Measurements from ENCODE around the gene UNC119B.
"Not testable (repeated sequence)": the region's sequence is repeated elsewhere in the genome, so short reads cannot be mapped to it uniquely, and the experiment has no call there.

Gene UNC119B

GRCh38 chr12:120710031-120710804, at the start of gene UNC119B:
UNC119B (plus strand) TSS chr12:120710458; CDS start chr12:120710475, 17 bp downstream.
- peak; percentile 58 to 71 for DNase-seq (ENCODE audit: low read depth in 1 of 2, low spot score in 1 of 2)

GRCh38 chr12:120661432-120661831, 48.8 kb upstream of the UNC119B start:
- DNase-seq (ENCODE audit: low read depth in 1 of 2, low spot score in 1 of 2), result no peak

GRCh38 chr12:120662879-120663278, 47.4 kb upstream of the UNC119B start:
- DNase-seq (ENCODE audit: low read depth in 1 of 2, low spot score in 1 of 2), result no peak

- no peak for DNase-seq (ENCODE audit: low read depth in 1 of 2, low spot score in 1 of 2)
Observed at GRCh38 chr12:120663741-120664140, 46.5 kb upstream of the UNC119B start.

GRCh38 chr12:120666571-120667390, 43.5 kb upstream of the UNC119B start:
- no peak for DNase-seq (ENCODE audit: low read depth in 1 of 2, low spot score in 1 of 2)

- DNase-seq (ENCODE audit: low read depth in 1 of 2, low spot score in 1 of 2), result no peak
Observed at GRCh38 chr12:120668091-120668867, 42.0 kb upstream of the UNC119B start.

GRCh38 chr12:120668868-120669840, 41.1 kb upstream of the UNC119B start:
- DNase-seq (ENCODE audit: low read depth in 1 of 2, low spot score in 1 of 2), result no peak

GRCh38 chr12:120670237-120670636, 40.0 kb upstream of the UNC119B start:
- DNase-seq (ENCODE audit: low read depth in 1 of 2, low spot score in 1 of 2), result not testable (repeated sequence)

GRCh38 chr12:120670667-120671066, 39.6 kb upstream of the UNC119B start:
- no peak for DNase-seq (ENCODE audit: low read depth in 1 of 2, low spot score in 1 of 2)

- no peak for DNase-seq (ENCODE audit: low read depth in 1 of 2, low spot score in 1 of 2)
Observed at GRCh38 chr12:120674097-120674636, 36.1 kb upstream of the UNC119B start.

- DNase-seq (ENCODE audit: low read depth in 1 of 2, low spot score in 1 of 2), result no peak
Observed at GRCh38 chr12:120677765-120678473, 32.3 kb upstream of the UNC119B start.

GRCh38 chr12:120678572-120678971, 31.7 kb upstream of the UNC119B start:
- no peak for DNase-seq (ENCODE audit: low read depth in 1 of 2, low spot score in 1 of 2)

- DNase-seq (ENCODE audit: low read depth in 1 of 2, low spot score in 1 of 2), result no peak
Observed at GRCh38 chr12:120680165-120680738, 30.0 kb upstream of the UNC119B start.

- DNase-seq (ENCODE audit: low read depth in 1 of 2, low spot score in 1 of 2), result no peak
Observed at GRCh38 chr12:120684523-120684932, 25.7 kb upstream of the UNC119B start.

- no peak for DNase-seq (ENCODE audit: low read depth in 1 of 2, low spot score in 1 of 2)
Observed at GRCh38 chr12:120685522-120685921, 24.7 kb upstream of the UNC119B start.

GRCh38 chr12:120686151-120686689, 24.0 kb upstream of the UNC119B start:
- DNase-seq (ENCODE audit: low read depth in 1 of 2, low spot score in 1 of 2), result peak; percentile 91 to 92

GRCh38 chr12:120686690-120687577, 23.3 kb upstream of the UNC119B start, which contains the start of gene MLEC:
MLEC (plus strand) TSS chr12:120687149; CDS start chr12:120687297, 148 bp downstream.
- DNase-seq (ENCODE audit: low read depth in 1 of 2, low spot score in 1 of 2), result peak; percentile 99

Measured in stimulated activated CD4-positive, alpha-beta T cell treated with anti-CD3 and anti-CD28 coated beads, Interleukin-15, amount 100 ng/mL, for 1 hour (primary cell).